Stimulated activated CD8-positive, alpha-beta memory T cell treated with anti-CD3 and anti-CD28 coated beads, Interleukin-12 subunit alpha, Interleukin-12 subunit beta, amount 100 ng/mL, for 24 hours (primary cell): Measurements from ENCODE around the gene PCCA.
A peak's percentile ranks its signal among the peaks of the same experiment; 100 is the strongest.
"Not testable (repeated sequence)": the region's sequence is repeated elsewhere in the genome, so short reads cannot be mapped to it uniquely, and the experiment has no call there.

Experiments used
- DNase-seq: peaks from one replicate; pipeline ENCODE4 v3.0.0-alpha.2; 2020; ENCODE audit errors: extremely low read depth

The PCCA gene

GRCh38 chr13:100363285-100363711 is 274.4 kb downstream of the PCCA start:
- no peak for DNase-seq

- no peak for DNase-seq
These were observed 275.0 kb downstream of the PCCA start for GRCh38 chr13:100363874-100364273.

GRCh38 chr13:100364591-100364990 is 275.7 kb downstream of the PCCA start:
- DNase-seq, result no peak

- DNase-seq, result no peak
These were observed 276.8 kb downstream of the PCCA start for GRCh38 chr13:100365680-100366079.

GRCh38 chr13:100378533-100378932 is 289.6 kb downstream of the PCCA start:
- no peak for DNase-seq

- DNase-seq, result no peak
These were observed 292.8 kb downstream of the PCCA start for GRCh38 chr13:100381595-100382224.

- no peak for DNase-seq
These were observed 293.9 kb downstream of the PCCA start for GRCh38 chr13:100382785-100383184.

- DNase-seq, result no peak
These were observed 298.5 kb downstream of the PCCA start for GRCh38 chr13:100387416-100387815.

GRCh38 chr13:100388150-100388549 is 299.3 kb downstream of the PCCA start:
- DNase-seq, result not testable (repeated sequence)

GRCh38 chr13:100388923-100389322 is 300.0 kb downstream of the PCCA start:
- no peak for DNase-seq

- no peak for DNase-seq
These were observed 300.7 kb downstream of the PCCA start for GRCh38 chr13:100389617-100390016.

GRCh38 chr13:100392709-100393630 is 304.1 kb downstream of the PCCA start:
- peak; percentile 31 for DNase-seq

- no peak for DNase-seq
These were observed 305.3 kb downstream of the PCCA start for GRCh38 chr13:100394005-100394695.

- DNase-seq, result no peak
These were observed 306.9 kb downstream of the PCCA start for GRCh38 chr13:100395698-100396373.

GRCh38 chr13:100396776-100397175 is 307.9 kb downstream of the PCCA start:
- DNase-seq, result no peak

- no peak for DNase-seq
These were observed 308.7 kb downstream of the PCCA start for GRCh38 chr13:100397627-100398026.

- DNase-seq, result no peak
These were observed 309.5 kb downstream of the PCCA start for GRCh38 chr13:100398360-100398759.

- no peak for DNase-seq
These were observed 310.6 kb downstream of the PCCA start for GRCh38 chr13:100399455-100399854.

- no peak for DNase-seq
These were observed 314.8 kb downstream of the PCCA start for GRCh38 chr13:100403675-100404074.

- DNase-seq, result no peak
These were observed 320.2 kb downstream of the PCCA start for GRCh38 chr13:100409132-100409531.

GRCh38 chr13:100423375-100423774 is 334.5 kb downstream of the PCCA start:
- no peak for DNase-seq

- no peak for DNase-seq
These were observed 340.1 kb downstream of the PCCA start for GRCh38 chr13:100428986-100429385.
